OCI-LY7 (cell line): ENCODE measurements around the gene MTCL1.

Experiments used
- CTCF ChIP-seq: fragments of 200-600 bp; sonication (generic); conservative IDR thresholded peaks from 2 replicates; pipeline ENCODE4 v1.5.1; 2014; ENCODE audit warnings: mild to moderate bottlenecking, antibody characterized with exemption, low read length, moderate library complexity, mixed read lengths
- EZH2phosphoT487 ChIP-seq: fragments of 200-600 bp; sonication (generic); IDR thresholded peaks from 2 replicates; pipeline ENCODE4 v1.6.1; 2018; ENCODE audit warnings: low read depth, borderline replicate concordance, mild to moderate bottlenecking, mixed run types, antibody characterized with exemption, low read length, moderate library complexity, mixed read lengths

- TF ChIP-seq CTCF (no peak), EZH2phosphoT487 (no peak)
Observed at GRCh38 chr18:8794156-8794933, 89.0 kb downstream of the MTCL1 start.
